Stimulated activated CD4-positive, alpha-beta T cell treated with anti-CD3 and anti-CD28 coated beads, Interleukin-12 subunit alpha, Interleukin-12 subunit beta, amount 100 ng/mL, for 4 hours (primary cell): Measurements from ENCODE around the gene USHBP1.
A peak's percentile ranks its signal among the peaks of the same experiment; 100 is the strongest.

ENCODE experiments used
- DNase-seq: peaks from one replicate; pipeline ENCODE4 v3.0.0-alpha.2; 2020

Gene USHBP1

DNA sequence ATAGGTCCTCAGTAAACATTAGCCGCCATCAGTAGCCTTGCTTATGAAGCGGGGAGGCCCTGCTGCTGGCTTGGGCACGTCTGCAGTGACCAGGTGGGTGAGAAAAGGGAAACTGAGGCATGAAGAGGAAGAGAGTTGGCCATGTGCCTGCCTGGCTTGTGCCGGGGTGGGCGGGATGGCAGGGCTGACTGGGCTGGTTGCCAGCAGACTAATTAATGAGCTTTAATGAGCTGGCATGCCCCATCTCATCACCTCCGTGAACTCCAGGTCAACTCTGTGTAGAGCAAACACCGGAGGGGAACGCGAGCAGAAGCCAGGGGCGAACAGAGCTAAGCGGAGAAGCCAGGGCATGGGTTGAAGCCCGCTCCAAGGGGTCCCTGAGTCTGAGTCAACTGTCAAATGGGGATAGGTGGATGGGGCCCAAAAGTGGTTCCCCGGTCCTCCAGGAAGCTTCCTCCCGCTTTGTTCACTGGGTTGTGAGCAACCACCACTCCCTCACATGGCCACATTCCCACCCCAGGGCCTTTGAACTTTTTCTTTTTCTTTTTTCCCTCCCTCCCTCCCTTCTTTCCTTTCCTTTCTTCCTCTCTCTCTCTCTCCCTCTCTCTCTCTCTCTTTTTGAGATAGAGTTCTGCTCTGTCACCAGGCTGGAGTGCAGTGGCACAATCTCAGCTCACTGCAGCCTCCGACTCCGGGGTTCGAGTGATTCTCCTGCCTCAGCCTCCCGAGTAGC lies 27.6 kb downstream of the USHBP1 start:
- DNase-seq: no peak

DNA sequence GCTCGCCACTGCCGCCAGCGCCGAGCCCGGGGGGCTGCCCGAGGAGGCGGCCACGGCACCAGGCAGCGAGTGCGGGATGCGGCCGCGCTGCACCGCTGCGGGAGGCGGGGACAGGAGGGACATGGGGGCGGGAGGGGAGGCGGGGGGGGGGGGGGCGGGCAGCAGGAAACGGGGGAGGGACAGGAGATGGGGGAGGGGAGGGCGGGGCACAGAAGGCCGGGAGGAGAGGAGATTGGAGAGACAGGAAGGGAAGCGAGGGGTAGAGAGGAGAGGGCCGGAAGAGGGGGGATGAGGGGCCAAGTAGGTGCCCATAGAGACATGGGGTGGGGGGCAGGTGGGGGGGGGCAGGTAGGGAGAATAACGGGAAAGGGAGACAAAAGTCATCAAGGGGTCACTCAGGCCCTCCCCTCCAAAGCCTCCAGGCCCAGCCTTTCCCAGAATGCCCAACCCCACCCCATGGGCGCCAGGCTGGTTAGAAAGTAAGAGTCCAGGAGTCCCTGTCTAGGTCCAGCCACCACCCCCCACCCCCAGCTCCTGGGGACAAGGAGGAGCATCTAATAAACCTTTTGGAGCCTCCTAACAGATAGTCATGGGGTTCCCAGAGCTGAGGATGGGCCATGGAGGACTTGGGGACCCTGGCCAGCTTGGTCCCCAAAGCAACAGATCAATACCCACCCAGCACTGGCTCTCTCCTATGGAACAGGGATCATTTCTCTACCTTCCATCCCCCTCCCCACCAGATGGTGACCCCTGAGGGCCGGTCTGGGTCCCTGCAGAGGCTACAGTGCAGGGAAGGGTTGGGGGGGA lies 28.4 kb downstream of the USHBP1 start:
- DNase-seq: no peak

- peak; percentile 68 for DNase-seq
These were observed 29.1 kb downstream of the USHBP1 start for GRCh38 chr19:17235300-17235970.

DNA sequence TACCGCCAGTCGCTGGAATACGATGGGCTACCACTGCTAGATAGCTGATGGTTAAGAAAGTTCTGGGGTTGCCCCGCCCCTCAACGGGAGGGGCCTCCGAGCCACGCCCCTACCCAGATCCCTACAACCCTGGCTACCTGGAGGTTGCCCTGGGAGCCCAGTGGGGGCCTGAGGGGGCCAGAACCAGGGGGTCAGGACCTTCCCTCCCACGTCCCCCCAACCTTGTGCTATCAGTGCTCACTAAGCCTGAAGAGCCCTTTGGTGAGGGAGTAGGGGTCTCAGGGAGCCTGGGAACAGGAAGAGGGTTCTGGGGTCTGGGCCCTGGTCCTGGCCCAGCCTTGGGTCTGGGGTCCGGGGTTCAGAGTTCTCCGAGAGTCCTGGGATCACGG lies 29.6 kb downstream of the USHBP1 start:
- peak; percentile 62 for DNase-seq

DNA sequence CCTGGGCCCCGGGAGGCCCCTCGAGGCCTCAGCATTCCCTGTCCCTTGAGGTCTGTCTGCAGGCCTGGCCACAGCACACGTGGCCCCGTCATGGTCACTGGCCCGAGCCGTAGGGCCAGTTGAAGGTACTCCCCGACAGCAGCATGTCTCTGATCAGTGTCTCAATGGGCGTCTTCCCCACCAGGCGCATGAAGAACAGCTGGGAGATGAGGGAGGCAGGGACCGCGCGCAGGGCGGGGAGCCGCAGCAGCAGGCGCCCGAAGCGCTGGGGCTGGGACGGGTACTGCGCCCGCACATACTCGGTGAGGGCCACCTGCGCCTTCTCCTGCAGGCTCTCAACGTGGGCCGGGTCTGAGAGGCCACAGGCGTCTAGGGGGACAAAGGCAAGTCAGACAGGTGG lies 32.3 kb downstream of the USHBP1 start:
- DNase-seq: no peak

GRCh38 chr19:17229890-17230289 lies 34.7 kb downstream of the USHBP1 start:
- DNase-seq: no peak

DNA sequence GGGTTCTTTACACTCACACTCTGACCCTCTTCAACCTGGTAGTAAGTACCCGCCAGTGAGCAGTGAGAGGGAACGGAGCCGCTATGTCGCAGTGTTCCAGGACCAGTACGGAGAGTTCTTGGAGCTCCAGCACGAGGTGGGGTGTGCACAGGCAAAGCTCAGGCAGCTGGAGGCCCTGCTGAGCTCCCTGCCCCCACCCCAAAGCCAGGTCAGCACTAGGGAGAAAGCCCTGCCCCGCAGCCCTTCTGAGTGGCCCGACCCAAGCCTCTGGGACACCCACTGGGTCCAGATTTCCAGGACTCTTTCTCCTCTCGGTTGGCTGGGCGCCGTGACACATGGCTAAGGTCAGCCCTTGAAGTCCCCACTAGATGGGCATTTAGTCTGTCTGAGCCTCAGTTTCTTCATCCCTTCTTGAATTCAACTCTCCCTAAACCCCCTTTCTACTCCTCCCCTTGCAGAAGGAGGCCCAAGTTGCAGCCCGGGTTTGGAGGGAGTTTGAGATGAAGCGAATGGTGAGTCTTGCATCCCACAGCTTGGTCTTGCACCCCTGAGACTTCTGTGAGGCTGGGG lies 36.7 kb downstream of the USHBP1 start:
- no peak for DNase-seq

- DNase-seq: peak; percentile 97
These were observed 38.3 kb downstream of the USHBP1 start, which contains the start of gene OCEL1 for GRCh38 chr19:17226002-17226933. OCEL1 (plus strand) TSS chr19:17226226; CDS start chr19:17226248, 22 bp downstream.

GRCh38 chr19:17225053-17225452 lies 39.5 kb downstream of the USHBP1 start:
- DNase-seq: no peak

DNA sequence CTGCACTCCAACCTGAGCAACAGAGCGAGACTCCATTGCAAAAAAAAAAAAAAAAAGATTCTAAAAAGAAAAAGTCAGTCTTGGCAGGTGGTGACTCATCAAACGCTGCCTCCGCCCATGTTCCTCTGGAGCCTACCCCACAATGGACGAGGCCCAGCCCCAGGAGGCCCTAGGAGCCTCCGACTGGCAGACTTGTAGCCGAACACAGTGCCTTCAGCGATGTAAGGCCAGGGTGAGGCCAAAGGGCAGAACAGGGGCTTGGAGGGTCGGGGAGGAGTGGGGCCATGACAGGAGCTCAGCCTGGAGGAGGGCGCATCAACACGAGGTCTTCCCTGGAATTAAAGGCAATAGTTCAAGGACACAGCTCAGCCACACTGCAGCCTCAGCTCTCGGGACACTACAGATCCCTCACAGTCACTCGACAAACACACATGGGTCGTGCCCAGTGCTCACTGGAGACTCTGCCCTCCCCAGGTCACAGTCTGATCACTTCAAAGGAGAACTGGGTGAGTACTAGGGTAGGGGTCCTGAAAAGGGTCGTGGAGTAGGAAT lies 44.3 kb downstream of the USHBP1 start:
- no peak for DNase-seq

GRCh38 chr19:17219286-17219685 lies 45.3 kb downstream of the USHBP1 start:
- no peak for DNase-seq

DNA sequence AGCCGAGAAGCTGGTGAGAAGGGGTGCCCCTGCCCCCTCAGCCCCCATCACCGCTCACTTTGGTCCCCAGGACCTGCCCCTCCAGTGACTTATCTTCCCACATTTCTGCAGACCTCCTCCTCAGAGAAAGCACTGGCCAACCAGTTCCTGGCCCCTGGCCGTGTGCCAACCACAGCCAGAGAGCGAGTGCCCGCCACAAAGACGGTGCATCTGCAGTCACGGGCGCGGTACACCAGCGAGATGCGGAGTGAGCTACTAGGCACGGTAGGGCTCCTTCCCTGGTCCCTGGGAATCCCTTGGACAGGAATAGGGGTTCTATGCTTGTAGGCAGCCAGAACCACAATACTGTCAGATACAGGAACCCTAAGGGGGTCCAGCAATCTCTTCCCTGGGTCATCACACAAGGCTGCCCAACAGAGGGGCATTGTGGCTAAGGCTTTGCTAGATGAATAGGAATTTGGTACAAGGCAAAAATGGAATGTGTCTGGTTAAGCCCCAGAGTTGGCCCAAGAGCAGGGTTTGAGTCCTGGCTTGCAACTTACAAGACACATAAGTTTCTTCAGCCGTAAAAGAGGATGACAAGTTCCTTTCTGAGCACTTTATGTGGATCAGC lies 48.4 kb downstream of the USHBP1 start:
- DNase-seq: no peak

DNA sequence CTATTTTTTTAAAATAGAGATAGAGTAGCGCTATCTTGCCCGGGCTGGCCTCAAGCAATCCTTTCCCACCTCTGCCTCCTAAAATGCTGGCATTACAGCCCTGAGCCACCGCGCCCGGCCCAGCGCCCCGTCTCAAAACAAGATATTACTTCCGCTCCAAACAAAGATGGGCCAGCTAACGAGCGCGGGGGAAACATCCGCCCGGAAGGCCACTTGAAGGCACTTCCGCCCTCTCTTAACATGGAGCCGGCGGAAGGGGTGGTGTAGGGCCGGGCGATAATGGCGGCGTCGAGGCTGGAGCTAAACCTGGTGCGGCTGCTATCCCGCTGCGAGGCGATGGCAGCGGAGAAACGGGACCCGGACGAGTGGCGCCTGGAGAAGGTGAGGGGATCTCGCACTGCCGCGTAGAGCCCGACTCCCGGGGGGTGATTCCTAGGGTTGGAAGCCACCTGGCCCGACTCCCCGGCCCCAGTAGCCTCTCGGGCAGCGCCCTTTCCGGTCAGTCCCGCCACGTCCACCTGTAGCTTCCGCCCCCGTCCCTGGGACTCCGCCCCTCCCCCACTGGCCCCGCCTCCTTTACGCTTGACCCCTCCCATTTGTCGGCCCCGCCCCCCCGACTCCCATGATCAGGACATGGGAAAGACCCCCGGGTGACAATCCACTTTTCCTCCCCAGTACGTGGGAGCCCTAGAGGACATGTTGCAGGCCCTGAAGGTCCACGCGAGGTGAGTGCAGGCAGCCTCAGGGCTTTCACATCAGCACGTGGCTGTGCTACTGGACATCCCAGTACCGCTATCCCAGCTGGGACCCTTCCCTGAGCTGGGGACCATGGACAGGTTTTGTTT lies 49.2 kb downstream of the USHBP1 start, which contains the start of gene USE1:
TSS of gene USE1 (plus strand) at position 231 of the 845 bp plus-strand sequence. CDS start at position 280, 49 bp downstream.
- DNase-seq: peak; percentile 76

DNA sequence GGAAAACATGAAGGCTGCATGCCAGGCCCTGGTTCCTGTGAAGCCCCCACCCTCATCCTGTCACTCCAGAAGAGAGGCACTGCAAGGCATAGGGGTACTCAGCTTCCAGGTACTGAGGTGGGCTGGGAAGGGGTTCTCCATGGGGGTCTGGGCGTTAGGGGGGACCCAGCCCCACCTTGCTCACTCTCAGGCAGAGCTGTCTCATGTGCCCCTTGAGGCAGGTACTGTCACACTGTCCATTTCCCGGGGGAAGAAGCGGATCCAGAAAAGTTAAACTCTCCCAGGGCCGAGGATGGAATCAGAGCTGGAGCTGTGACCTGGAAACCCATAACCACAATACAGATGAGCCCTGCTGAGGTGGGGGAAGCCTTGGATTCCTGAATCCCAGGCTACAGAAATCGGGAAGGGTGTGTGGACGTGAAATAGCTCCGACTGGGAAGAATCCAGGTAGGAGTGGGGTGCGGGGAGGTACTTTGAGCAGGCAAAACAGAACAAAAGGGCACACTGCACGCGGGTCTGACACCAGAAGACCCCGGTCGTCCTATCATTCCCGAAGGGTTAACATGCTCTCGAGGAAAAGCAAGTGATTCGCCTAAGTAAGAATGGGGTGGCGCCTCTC lies 49.9 kb downstream of the USHBP1 start:
- no peak for DNase-seq

GRCh38 chr19:17213334-17213733 lies 51.2 kb downstream of the USHBP1 start:
- no peak for DNase-seq

DNA sequence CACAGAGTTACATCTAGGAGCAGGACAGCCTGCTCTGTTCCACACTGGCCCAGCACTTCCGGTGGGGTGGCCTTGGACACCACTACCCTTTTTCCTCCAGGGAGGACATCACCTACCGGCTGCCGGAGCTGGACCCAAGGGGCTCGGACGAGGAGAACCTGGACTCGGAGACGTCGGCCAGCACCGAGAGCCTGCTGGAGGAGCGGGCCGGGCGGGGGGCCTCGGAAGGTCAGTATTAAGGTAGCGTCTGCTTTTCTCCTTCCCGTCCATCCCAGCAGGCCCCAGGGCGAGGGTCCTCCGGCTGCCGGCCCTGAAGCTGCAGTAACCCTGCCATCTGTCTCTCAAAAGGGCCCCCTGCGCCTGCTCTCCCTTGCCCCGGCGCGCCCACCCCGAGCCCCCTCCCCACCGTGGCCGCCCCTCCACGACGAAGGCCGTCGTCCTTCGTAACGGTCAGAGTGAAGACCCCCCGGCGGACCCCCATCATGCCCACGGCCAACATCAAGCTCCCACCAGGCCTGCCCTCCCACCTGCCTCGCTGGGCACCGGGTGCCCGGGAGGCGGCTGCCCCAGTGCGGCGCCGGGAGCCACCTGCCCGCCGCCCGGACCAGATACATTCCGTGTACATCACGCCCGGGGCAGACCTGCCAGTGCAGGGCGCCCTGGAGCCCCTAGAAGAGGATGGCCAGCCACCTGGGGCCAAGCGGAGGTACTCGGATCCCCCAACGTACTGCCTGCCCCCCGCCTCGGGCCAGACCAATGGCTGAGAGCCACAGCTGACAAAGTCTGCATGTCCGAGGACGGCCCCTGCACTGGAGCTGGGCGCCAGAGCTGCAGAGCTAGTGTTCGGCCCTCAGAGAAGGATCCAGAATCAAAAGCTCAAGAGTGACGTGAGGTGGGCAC lies 52.7 kb downstream of the USHBP1 start:
- no peak for DNase-seq

DNA sequence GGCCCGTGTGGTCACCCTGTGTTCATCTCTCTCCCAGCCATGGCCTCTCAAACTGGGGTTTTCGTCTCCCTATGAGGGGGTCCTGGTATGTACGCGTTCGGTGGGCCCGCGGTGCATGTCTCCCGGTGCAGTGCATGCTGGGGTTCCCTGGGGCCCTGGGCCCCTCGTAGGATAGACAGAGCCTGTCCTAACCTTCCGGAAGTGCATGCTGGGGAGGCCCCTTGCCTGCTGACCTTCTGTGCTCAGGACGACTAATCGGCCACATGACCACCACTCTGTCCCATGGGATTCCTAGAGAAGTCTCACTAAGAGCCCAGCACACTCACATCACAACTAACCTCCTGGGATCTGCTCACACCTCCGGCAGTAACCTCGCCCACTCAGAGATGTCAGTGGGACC lies 54.2 kb downstream of the USHBP1 start:
- DNase-seq: no peak
